Measurements from ENCODE around the gene RNF14. TPM values are rescaled to one million over a fixed set of nuclear protein-coding genes. Genes with fewer than 3 reads are reported as not detected.
"Not testable (repeated sequence)": the region's sequence is repeated elsewhere in the genome, so short reads cannot be mapped to it uniquely, and the experiment has no call there.

The RNF14 gene
- total RNA-seq, 5 donors from 2014 or later (not counting 1 experiment from before 2014, with no cell fraction given): 16.4 to 35.8 (median 28.2) TPM

DNA sequence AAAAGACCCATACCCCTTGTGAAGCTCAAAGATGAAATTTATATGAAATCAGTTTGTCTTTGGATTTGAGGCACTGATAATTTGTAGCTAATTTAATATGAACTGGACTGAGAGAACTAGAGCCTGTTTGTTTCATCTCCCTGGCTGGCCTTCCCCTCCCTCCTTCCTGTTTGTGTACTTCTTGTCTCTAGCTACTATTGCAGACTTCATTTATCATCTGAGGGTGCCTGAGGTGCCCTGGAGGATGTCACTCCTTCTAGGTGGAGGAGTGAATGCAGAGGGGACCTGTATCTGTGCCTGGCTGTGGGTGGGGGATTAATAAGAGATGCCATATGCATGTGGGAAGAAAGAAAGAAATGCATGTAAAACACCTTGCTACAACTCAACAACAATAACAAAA is 66.1 kb downstream of the RNF14 start:
- H3K36me3 ChIP-seq (ENCODE audit: control insufficient read depth in 2 of 2, extremely low read depth in 1 of 2, insufficient read depth in 1 of 2, low read length in 1 of 2): no peaks in the 10 kb centered on the region
- DNase-seq (peak in 3 of 35 experiments; percentile 4 to 20 (median 19)), ATAC-seq (replicated peaks in 1 of 4) (peak in 3 of 4 experiments; percentile 49 to 84 (median 83))
- H3K9me3 Mint-ChIP-seq: no peaks in the 10 kb centered on the region
- CTCF ChIA-PET: interaction anchor here (0.8 to 1.1 kb wide), 3 partner anchors 10 to 332 kb away, joined by 3 to 5 read pairs (median 5); no protein-coding TSS in a partner anchor
- no peak overlapping the region for H3K27ac ChIP-seq (ENCODE audit: low read length)
- POLR2A ChIA-PET: no interaction called here
- no peaks in the 10 kb centered on the region for H3K9me3 ChIP-seq
- peaks cover 7 to 8% of the 10 kb centered on the region in 2 experiments for H3K4me1 ChIP-seq (ENCODE audit: control insufficient read depth in 1 of 2, extremely low read depth in 1 of 2, insufficient read depth in 2 of 2, low read length in 2 of 2)
- peak overlapping the region; percentile 72 to 74 for H3K27ac Mint-ChIP-seq
- H3K4me1 Mint-ChIP-seq: peaks cover 15 to 22% (median 17%) of the 10 kb centered on the region in 3 donors
- no peaks in the 10 kb centered on the region for H3K36me3 Mint-ChIP-seq
- H3K27me3 Mint-ChIP-seq: peaks cover 0 to 3% of the 10 kb centered on the region in 2 donors
- H3K4me3 ChIP-seq (ENCODE audit: control insufficient read depth in 1 of 2, extremely low read depth in 1 of 2, low read length in 1 of 2): no peak overlapping the region
- no peaks in the 10 kb centered on the region for H3K27me3 ChIP-seq (replicated peaks in 1 of 2; ENCODE audit: control insufficient read depth in 2 of 2, extremely low read depth in 1 of 2, insufficient read depth in 2 of 2, low read length in 1 of 2)
- peak overlapping the region in 1 of 3 donors; percentile 15 for H3K4me3 Mint-ChIP-seq

DNA sequence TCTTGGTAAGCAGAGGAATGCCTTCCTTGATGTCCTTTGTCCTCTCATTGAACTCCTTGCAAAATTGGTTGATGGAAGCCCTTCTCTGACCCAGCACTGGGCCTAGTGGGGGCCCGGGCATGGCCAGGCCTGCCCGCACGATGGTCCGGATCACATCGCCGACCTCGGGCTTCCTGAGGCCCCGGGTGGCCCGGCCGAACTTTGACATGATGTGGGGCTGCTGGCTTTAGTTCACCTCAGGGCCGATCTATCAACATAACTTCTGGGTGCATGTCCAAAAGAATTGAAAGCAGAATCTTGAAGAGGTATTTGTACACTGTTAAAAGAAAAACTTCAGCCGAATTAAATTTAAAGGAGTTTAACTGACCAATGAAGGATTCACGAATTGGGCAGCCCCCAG is 68.0 kb downstream of the RNF14 start:
- H3K27me3 ChIP-seq (replicated peaks in 1 of 2; ENCODE audit: control insufficient read depth in 2 of 2, extremely low read depth in 1 of 2, insufficient read depth in 2 of 2, low read length in 1 of 2): no peaks in the 10 kb centered on the region
- H3K9me3 ChIP-seq: no peaks in the 10 kb centered on the region
- H3K27ac ChIP-seq (ENCODE audit: low read length): no peak overlapping the region
- peaks cover 15 to 22% (median 17%) of the 10 kb centered on the region in 3 donors for H3K4me1 Mint-ChIP-seq
- no peak for DNase-seq
- no peak for ATAC-seq (replicated peaks in 1 of 4)
- H3K4me3 ChIP-seq (ENCODE audit: control insufficient read depth in 1 of 2, extremely low read depth in 1 of 2, low read length in 1 of 2): no peak overlapping the region
- no peak overlapping the region for H3K27ac Mint-ChIP-seq
- no peaks in the 10 kb centered on the region for H3K36me3 Mint-ChIP-seq
- CTCF ChIA-PET: no interaction called here
- no peaks in the 10 kb centered on the region for H3K9me3 Mint-ChIP-seq
- WGBS (ENCODE audit: insufficient coverage): 93% methylated on average over 9 of the region's 13 CpGs
- H3K27me3 Mint-ChIP-seq: no peaks in the 10 kb centered on the region
- POLR2A ChIA-PET: no interaction called here
- H3K4me1 ChIP-seq (ENCODE audit: control insufficient read depth in 1 of 2, extremely low read depth in 1 of 2, insufficient read depth in 2 of 2, low read length in 2 of 2): peaks cover 7 to 8% of the 10 kb centered on the region in 2 experiments
- no peak overlapping the region for H3K4me3 Mint-ChIP-seq
- no peaks in the 10 kb centered on the region for H3K36me3 ChIP-seq (ENCODE audit: control insufficient read depth in 2 of 2, extremely low read depth in 1 of 2, insufficient read depth in 1 of 2, low read length in 1 of 2)

GRCh38 chr5:142037599-142037998 is 68.7 kb downstream of the RNF14 start:
- 100% methylated on average over 1 of the region's 3 CpGs for WGBS (ENCODE audit: insufficient coverage)
- CTCF ChIA-PET; DNase-seq; H3K27me3 Mint-ChIP-seq; H3K9me3 Mint-ChIP-seq; ATAC-seq (replicated peaks in 1 of 4); H3K9me3 ChIP-seq; H3K27ac Mint-ChIP-seq; H3K36me3 Mint-ChIP-seq; H3K36me3 ChIP-seq (ENCODE audit: control insufficient read depth in 2 of 2, extremely low read depth in 1 of 2, insufficient read depth in 1 of 2, low read length in 1 of 2); H3K27me3 ChIP-seq (replicated peaks in 1 of 2; ENCODE audit: control insufficient read depth in 2 of 2, extremely low read depth in 1 of 2, insufficient read depth in 2 of 2, low read length in 1 of 2); H3K4me3 Mint-ChIP-seq; H3K4me1 ChIP-seq (ENCODE audit: control insufficient read depth in 1 of 2, extremely low read depth in 1 of 2, insufficient read depth in 2 of 2, low read length in 2 of 2); H3K4me3 ChIP-seq (ENCODE audit: control insufficient read depth in 1 of 2, extremely low read depth in 1 of 2, low read length in 1 of 2); H3K27ac ChIP-seq (ENCODE audit: low read length): not testable (repeated sequence)
- peaks cover 15 to 22% (median 17%) of the 10 kb centered on the region in 3 donors for H3K4me1 Mint-ChIP-seq
- POLR2A ChIA-PET: interaction anchor here in 1 of 2 donors (0.5 kb wide), 1 partner anchor 80 kb away, joined by 5 read pairs; no protein-coding TSS in a partner anchor

DNA sequence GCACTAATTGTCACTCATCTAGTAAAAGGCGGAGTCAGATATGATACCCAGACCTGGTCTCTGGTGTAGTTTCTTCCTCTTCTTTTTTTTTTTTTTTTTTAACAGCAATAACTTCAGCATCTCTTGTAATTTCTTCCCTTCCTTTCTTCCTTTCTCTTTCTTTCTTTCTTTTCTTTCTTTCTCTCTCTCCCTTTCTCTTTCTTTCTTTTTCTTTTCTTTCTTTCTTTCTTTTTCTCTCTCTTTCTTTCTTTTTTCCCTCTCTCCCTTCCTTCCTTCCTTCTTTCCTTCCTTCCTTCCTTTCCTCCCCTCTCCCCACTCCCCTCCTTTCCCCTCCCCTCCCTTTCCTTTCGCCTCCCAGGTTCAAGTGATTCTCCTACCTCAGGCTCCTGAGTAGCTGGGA is 69.8 kb downstream of the RNF14 start:
- ChIA-PET CTCF (no interaction called here), POLR2A (no interaction called here)
- Histone ChIP-seq H3K27me3 (replicated peaks in 1 of 2; ENCODE audit: control insufficient read depth in 2 of 2, extremely low read depth in 1 of 2, insufficient read depth in 2 of 2, low read length in 1 of 2) (no peaks in the 10 kb centered on the region), H3K36me3 (ENCODE audit: control insufficient read depth in 2 of 2, extremely low read depth in 1 of 2, insufficient read depth in 1 of 2, low read length in 1 of 2) (no peaks in the 10 kb centered on the region), H3K4me1 (ENCODE audit: control insufficient read depth in 1 of 2, extremely low read depth in 1 of 2, insufficient read depth in 2 of 2, low read length in 2 of 2) (peaks cover 7 to 8% of the 10 kb centered on the region in 2 experiments), H3K4me3 (ENCODE audit: control insufficient read depth in 1 of 2, extremely low read depth in 1 of 2, low read length in 1 of 2) (no peak overlapping the region), H3K27ac (ENCODE audit: low read length) (no peak overlapping the region), H3K9me3 (no peaks in the 10 kb centered on the region)
- no CpG with 5 or more reads among the region's 2 CpGs for WGBS (ENCODE audit: insufficient coverage)
- DNase-seq (no peak), ATAC-seq (replicated peaks in 1 of 4) (no peak)
- no peak overlapping the region for H3K27ac Mint-ChIP-seq
- peaks cover 13 to 18% (median 13%) of the 10 kb centered on the region in 3 donors for H3K4me1 Mint-ChIP-seq
- H3K27me3 Mint-ChIP-seq: no peaks in the 10 kb centered on the region
- no peaks in the 10 kb centered on the region for H3K9me3 Mint-ChIP-seq
- H3K36me3 Mint-ChIP-seq: no peaks in the 10 kb centered on the region
- H3K4me3 Mint-ChIP-seq: no peak overlapping the region

Other genes with a start within 250 kb of the RNF14 start
- gene PCDH1, start 90.7 kb upstream of the RNF14 start, total RNA-seq: 1 to 10 TPM in 2 of 5 donors, under 1 TPM in 3; 0.23 to 3.0 (median 0.82) TPM
- 100 to 1,000 TPM in 1 of 5 donors, 10 to 100 TPM in 4; 80.3 to 130 (median 85.2) TPM for gene DELE1, start 45.2 kb upstream of the RNF14 start, total RNA-seq
- gene PCDH12, start 10.9 kb upstream of the RNF14 start, total RNA-seq: under 1 TPM in 2 of 5 donors, not detected in 3; 0.07 to 0.09 TPM
- 10 to 100 TPM; 12.6 to 30.3 (median 29.3) TPM for gene GNPDA1, start 43.9 kb downstream of the RNF14 start, total RNA-seq
- gene NDFIP1, start 139.7 kb downstream of the RNF14 start, total RNA-seq: 100 to 1,000 TPM in 2 of 5 donors, 10 to 100 TPM in 3; 76.3 to 194 (median 90.8) TPM